Measurements from ENCODE around the gene PIAS1.
"Not testable (repeated sequence)": the region's sequence is repeated elsewhere in the genome, so short reads cannot be mapped to it uniquely, and the experiment has no call there.

The PIAS1 gene

GRCh38 chr15:68154923-68155559 lies 100.9 kb downstream of the PIAS1 start:
- H3K36me3 ChIP-seq (ENCODE audit: control insufficient read depth, insufficient read depth, low read length, severe bottlenecking), result peaks cover 39% of the 10 kb centered on the region
- H3K4me3 ChIP-seq (ENCODE audit: low read length), result no peak overlapping the region
- H3K9me3 ChIP-seq (ENCODE audit: control insufficient read depth, low read length), result no peaks in the 10 kb centered on the region
- no peaks in the 10 kb centered on the region for H3K27me3 ChIP-seq (replicated peaks; ENCODE audit: control insufficient read depth, insufficient read depth, low read length)
- peak; percentile 77 for DNase-seq (ENCODE audit: low read depth)
- peak overlapping the region; percentile 16 for H3K9ac ChIP-seq (ENCODE audit: low read length)
- H3K4me1 ChIP-seq (ENCODE audit: control insufficient read depth, insufficient read depth, low read length), result no peaks in the 10 kb centered on the region

DNA sequence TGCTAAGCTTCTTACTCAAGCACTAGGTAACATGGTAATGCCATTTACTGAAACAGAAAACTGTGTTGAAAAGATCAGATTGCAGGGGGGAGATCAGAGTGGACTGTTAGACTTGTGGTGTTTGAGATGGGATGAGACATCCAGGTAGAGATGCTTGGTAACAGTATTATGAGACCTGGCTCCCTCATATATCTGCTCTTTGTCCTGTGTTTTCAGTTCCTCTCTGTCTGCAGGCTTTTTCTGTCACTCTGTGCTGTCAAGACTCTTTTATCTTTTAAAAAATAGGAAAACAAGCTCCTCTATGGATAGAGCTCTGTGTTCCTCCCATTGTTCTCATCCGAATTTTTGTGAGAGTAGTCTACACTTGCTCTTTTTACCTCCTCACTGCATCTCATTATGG lies 103.0 kb downstream of the PIAS1 start:
- H3K27me3 ChIP-seq (replicated peaks; ENCODE audit: control insufficient read depth, insufficient read depth, low read length), result no peaks in the 10 kb centered on the region
- no peak overlapping the region for H3K4me3 ChIP-seq (ENCODE audit: low read length)
- no peak overlapping the region for H3K9ac ChIP-seq (ENCODE audit: low read length)
- peaks cover 55% of the 10 kb centered on the region for H3K36me3 ChIP-seq (ENCODE audit: control insufficient read depth, insufficient read depth, low read length, severe bottlenecking)
- H3K9me3 ChIP-seq (ENCODE audit: control insufficient read depth, low read length), result no peaks in the 10 kb centered on the region
- H3K4me1 ChIP-seq (ENCODE audit: control insufficient read depth, insufficient read depth, low read length), result no peaks in the 10 kb centered on the region
- DNase-seq (ENCODE audit: low read depth), result no peak

- peak; percentile 55 for DNase-seq (ENCODE audit: low read depth)
- Histone ChIP-seq H3K9me3 (ENCODE audit: control insufficient read depth, low read length) (no peaks in the 10 kb centered on the region), H3K9ac (ENCODE audit: low read length) (no peak overlapping the region), H3K36me3 (ENCODE audit: control insufficient read depth, insufficient read depth, low read length, severe bottlenecking) (peaks cover 61% of the 10 kb centered on the region), H3K4me3 (ENCODE audit: low read length) (no peak overlapping the region), H3K27me3 (replicated peaks; ENCODE audit: control insufficient read depth, insufficient read depth, low read length) (no peaks in the 10 kb centered on the region), H3K4me1 (ENCODE audit: control insufficient read depth, insufficient read depth, low read length) (no peaks in the 10 kb centered on the region)
These were observed 104.0 kb downstream of the PIAS1 start for GRCh38 chr15:68158046-68158628.

DNA sequence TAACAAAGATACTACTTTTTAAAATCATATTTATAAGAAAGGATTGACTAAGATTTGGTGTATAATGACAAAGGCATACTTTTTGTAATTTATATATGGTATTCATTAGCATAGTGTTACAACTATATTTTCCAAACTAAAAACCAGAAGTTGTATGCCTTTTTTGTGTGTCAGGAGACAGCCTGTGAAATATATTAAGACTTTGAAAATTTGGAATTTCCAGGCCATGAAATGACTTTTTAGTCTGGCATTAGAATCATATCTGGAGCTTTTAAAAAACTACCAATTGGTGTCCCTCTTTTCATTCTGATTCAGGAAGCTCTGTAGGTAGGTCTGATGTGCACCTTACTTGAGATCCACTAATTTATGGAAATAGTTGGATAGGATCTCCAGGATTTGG lies 109.1 kb downstream of the PIAS1 start:
- Histone ChIP-seq H3K36me3 (ENCODE audit: control insufficient read depth, insufficient read depth, low read length, severe bottlenecking) (peaks cover 62% of the 10 kb centered on the region), H3K4me3 (ENCODE audit: low read length) (no peak overlapping the region), H3K9me3 (ENCODE audit: control insufficient read depth, low read length) (no peaks in the 10 kb centered on the region), H3K9ac (ENCODE audit: low read length) (no peak overlapping the region), H3K4me1 (ENCODE audit: control insufficient read depth, insufficient read depth, low read length) (no peaks in the 10 kb centered on the region), H3K27me3 (replicated peaks; ENCODE audit: control insufficient read depth, insufficient read depth, low read length) (no peaks in the 10 kb centered on the region)
- DNase-seq (ENCODE audit: low read depth), result no peak

DNA sequence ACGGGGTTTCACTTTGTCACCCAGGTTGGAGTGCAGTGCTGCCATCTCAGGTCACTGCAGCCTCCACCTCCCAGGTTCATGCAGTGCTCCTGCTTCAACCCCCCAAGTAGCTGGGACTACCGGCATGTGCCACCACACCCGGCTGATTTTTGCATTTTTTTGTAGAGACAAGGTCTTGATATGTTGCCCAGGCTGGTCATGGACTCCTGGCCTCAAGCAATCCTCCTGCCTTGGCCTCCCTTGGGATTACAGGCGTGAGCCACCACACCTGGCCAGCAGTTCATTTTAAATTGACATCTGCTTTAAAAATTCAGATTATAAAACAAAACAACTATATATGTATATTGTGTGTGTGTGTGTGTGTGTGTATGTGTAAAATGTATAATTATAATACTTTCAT lies 112.7 kb downstream of the PIAS1 start:
- no peak for DNase-seq (ENCODE audit: low read depth)
- Histone ChIP-seq H3K36me3 (ENCODE audit: control insufficient read depth, insufficient read depth, low read length, severe bottlenecking) (peaks cover 40% of the 10 kb centered on the region), H3K27me3 (replicated peaks; ENCODE audit: control insufficient read depth, insufficient read depth, low read length) (no peaks in the 10 kb centered on the region), H3K4me1 (ENCODE audit: control insufficient read depth, insufficient read depth, low read length) (no peaks in the 10 kb centered on the region), H3K9me3 (ENCODE audit: control insufficient read depth, low read length) (no peaks in the 10 kb centered on the region), H3K9ac (ENCODE audit: low read length) (no peak overlapping the region), H3K4me3 (ENCODE audit: low read length) (no peak overlapping the region)

GRCh38 chr15:68172037-68172436 lies 117.9 kb downstream of the PIAS1 start:
- not testable (repeated sequence) for DNase-seq (ENCODE audit: low read depth); H3K9ac ChIP-seq (ENCODE audit: low read length); H3K4me3 ChIP-seq (ENCODE audit: low read length); H3K9me3 ChIP-seq (ENCODE audit: control insufficient read depth, low read length); H3K27me3 ChIP-seq (replicated peaks; ENCODE audit: control insufficient read depth, insufficient read depth, low read length)
- Histone ChIP-seq H3K4me1 (ENCODE audit: control insufficient read depth, insufficient read depth, low read length) (peaks cover 12% of the 10 kb centered on the region), H3K36me3 (ENCODE audit: control insufficient read depth, insufficient read depth, low read length, severe bottlenecking) (peaks cover 23% of the 10 kb centered on the region)

GRCh38 chr15:68173119-68173518 lies 119.0 kb downstream of the PIAS1 start:
- Histone ChIP-seq H3K9me3 (ENCODE audit: control insufficient read depth, low read length) (no peaks in the 10 kb centered on the region), H3K4me1 (ENCODE audit: control insufficient read depth, insufficient read depth, low read length) (peaks cover 23% of the 10 kb centered on the region), H3K4me3 (ENCODE audit: low read length) (no peak overlapping the region), H3K36me3 (ENCODE audit: control insufficient read depth, insufficient read depth, low read length, severe bottlenecking) (peaks cover 27% of the 10 kb centered on the region), H3K9ac (ENCODE audit: low read length) (no peak overlapping the region), H3K27me3 (replicated peaks; ENCODE audit: control insufficient read depth, insufficient read depth, low read length) (no peaks in the 10 kb centered on the region)
- no peak for DNase-seq (ENCODE audit: low read depth)

DNA sequence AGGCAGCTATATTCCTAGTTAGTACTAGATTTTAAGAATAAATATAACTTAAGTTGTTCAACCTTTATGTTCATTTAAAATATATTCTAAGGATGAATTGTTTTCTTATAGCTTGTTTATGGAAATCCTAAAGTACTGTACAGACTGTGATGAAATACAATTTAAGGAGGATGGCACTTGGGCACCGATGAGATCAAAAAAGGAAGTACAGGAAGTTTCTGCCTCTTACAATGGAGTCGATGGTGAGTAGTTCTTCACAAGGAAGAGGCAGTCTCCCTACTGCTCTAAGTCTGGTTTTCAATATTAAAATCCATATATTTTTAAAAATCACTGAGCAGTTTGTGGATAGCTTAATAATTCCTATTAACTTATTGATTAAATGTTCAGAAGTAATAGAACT lies 121.4 kb downstream of the PIAS1 start:
- DNase-seq (ENCODE audit: low read depth), result no peak
- Histone ChIP-seq H3K27me3 (replicated peaks; ENCODE audit: control insufficient read depth, insufficient read depth, low read length) (no peaks in the 10 kb centered on the region), H3K4me3 (ENCODE audit: low read length) (no peak overlapping the region), H3K9me3 (ENCODE audit: control insufficient read depth, low read length) (no peaks in the 10 kb centered on the region), H3K4me1 (ENCODE audit: control insufficient read depth, insufficient read depth, low read length) (peaks cover 31% of the 10 kb centered on the region), H3K36me3 (ENCODE audit: control insufficient read depth, insufficient read depth, low read length, severe bottlenecking) (peaks cover 31% of the 10 kb centered on the region), H3K9ac (ENCODE audit: low read length) (no peak overlapping the region)

DNA sequence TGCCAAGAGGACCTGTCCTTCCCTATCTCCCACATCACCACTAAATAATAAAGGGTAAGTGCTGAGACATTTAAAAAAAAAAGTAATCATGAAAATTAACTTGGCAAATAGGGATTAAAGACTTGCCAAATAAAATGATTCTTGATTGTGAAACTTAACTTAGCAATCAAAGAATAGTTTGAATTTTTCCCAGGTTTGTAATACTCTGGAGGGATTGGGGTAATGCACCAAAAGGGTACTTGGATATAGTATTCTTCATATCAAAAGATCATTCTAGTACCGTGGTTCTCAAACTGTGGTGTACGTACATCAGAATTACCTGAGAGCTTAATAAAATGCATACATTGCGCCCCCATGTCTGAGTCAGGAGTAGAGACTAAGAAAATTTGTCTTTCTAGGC lies 122.5 kb downstream of the PIAS1 start:
- Histone ChIP-seq H3K4me1 (ENCODE audit: control insufficient read depth, insufficient read depth, low read length) (peaks cover 31% of the 10 kb centered on the region), H3K36me3 (ENCODE audit: control insufficient read depth, insufficient read depth, low read length, severe bottlenecking) (peaks cover 36% of the 10 kb centered on the region), H3K9ac (ENCODE audit: low read length) (no peak overlapping the region), H3K4me3 (ENCODE audit: low read length) (peak overlapping the region; percentile 60), H3K9me3 (ENCODE audit: control insufficient read depth, low read length) (no peaks in the 10 kb centered on the region), H3K27me3 (replicated peaks; ENCODE audit: control insufficient read depth, insufficient read depth, low read length) (no peaks in the 10 kb centered on the region)
- peak; percentile 50 for DNase-seq (ENCODE audit: low read depth)

DNA sequence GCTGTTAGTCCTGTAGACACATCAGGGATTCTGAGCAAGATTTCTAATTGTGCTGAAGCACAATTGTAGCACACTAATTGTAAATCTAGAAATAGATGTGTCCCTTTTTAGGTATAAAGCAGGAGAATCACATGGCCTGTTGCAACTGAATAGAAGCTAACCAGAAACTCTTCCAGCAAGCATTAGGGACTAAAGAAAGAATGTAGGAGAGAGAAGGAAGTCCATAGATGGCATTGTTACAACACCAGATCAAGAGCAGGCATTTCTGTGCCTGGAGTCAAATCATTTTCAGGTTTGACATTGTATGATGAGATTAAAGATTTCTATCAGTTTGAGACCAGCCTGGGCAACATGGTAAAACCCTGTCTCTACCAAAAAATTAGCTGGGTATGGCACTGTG lies 123.6 kb downstream of the PIAS1 start:
- H3K4me1 ChIP-seq (ENCODE audit: control insufficient read depth, insufficient read depth, low read length), result peaks cover 31% of the 10 kb centered on the region
- peaks cover 46% of the 10 kb centered on the region for H3K36me3 ChIP-seq (ENCODE audit: control insufficient read depth, insufficient read depth, low read length, severe bottlenecking)
- no peaks in the 10 kb centered on the region for H3K27me3 ChIP-seq (replicated peaks; ENCODE audit: control insufficient read depth, insufficient read depth, low read length)
- H3K9ac ChIP-seq (ENCODE audit: low read length), result peak overlapping the region; percentile 21
- DNase-seq (ENCODE audit: low read depth), result peak; percentile 81
- H3K4me3 ChIP-seq (ENCODE audit: low read length), result peak overlapping the region; percentile 60
- no peaks in the 10 kb centered on the region for H3K9me3 ChIP-seq (ENCODE audit: control insufficient read depth, low read length)

- no peaks in the 10 kb centered on the region for H3K9me3 ChIP-seq (ENCODE audit: control insufficient read depth, low read length)
- no peak overlapping the region for H3K4me3 ChIP-seq (ENCODE audit: low read length)
- peaks cover 50% of the 10 kb centered on the region for H3K4me1 ChIP-seq (ENCODE audit: control insufficient read depth, insufficient read depth, low read length)
- no peak overlapping the region for H3K9ac ChIP-seq (ENCODE audit: low read length)
- H3K27me3 ChIP-seq (replicated peaks; ENCODE audit: control insufficient read depth, insufficient read depth, low read length), result no peaks in the 10 kb centered on the region
- H3K36me3 ChIP-seq (ENCODE audit: control insufficient read depth, insufficient read depth, low read length, severe bottlenecking), result peaks cover 41% of the 10 kb centered on the region
- peak; percentile 33 for DNase-seq (ENCODE audit: low read depth)
These were observed 129.7 kb downstream of the PIAS1 start for GRCh38 chr15:68183616-68184315.
